CD14-positive monocyte (primary cell): ENCODE measurements around the gene ZNF582. TPM values are rescaled to one million over a fixed set of nuclear protein-coding genes. Genes with fewer than 3 reads are reported as not detected.

Experiments
- DNase-seq, 3 donors: peaks; one replicate each; pipeline ENCODE4 v3.0.0-alpha.2; 2011 to 2022
- H2AFZ ChIP-seq: 2 replicates; pipeline ENCODE4 v1.6.0; 2012; ENCODE audit warnings: mild to moderate bottlenecking, low read depth, low read length, inconsistent platforms; ENCODE audit not compliant: insufficient read depth, poor library complexity, severe bottlenecking
- H3K27ac ChIP-seq, 2 donors: 1 replicate in 1 of 2; 2 replicates in 1 of 2; pipeline ENCODE4 v1.5.1; 2012 to 2013; ENCODE audit warnings: low read length in 2 of 2, control low read depth in 1 of 2, inconsistent platforms in 1 of 2, low read depth in 1 of 2, mild to moderate bottlenecking in 1 of 2
- H3K27me3 ChIP-seq, 2 donors: one replicate each; pipeline versions ENCODE4 v1.6.0 to v1.6.1; 2011 to 2013; ENCODE audit warnings: low read length in 2 of 2; ENCODE audit not compliant: control insufficient read depth in 2 of 2, insufficient read depth in 2 of 2
- H3K36me3 ChIP-seq, 2 donors: replicated peaks in 1 of 2; 1 replicate in 1 of 2; 2 replicates in 1 of 2; pipeline versions ENCODE4 v1.5.1 to v1.6.1; 2012 to 2013; ENCODE audit warnings: low read length in 2 of 2, control low read depth in 1 of 2, inconsistent platforms in 1 of 2, mild to moderate bottlenecking in 1 of 2; ENCODE audit not compliant: insufficient read depth in 2 of 2, control insufficient read depth in 1 of 2
- H3K4me1 ChIP-seq, 2 donors: 1 replicate in 1 of 2; 2 replicates in 1 of 2; pipeline versions ENCODE4 v1.5.1 to v1.6.1; 2012 to 2013; ENCODE audit warnings: low read length in 2 of 2, control low read depth in 1 of 2, inconsistent platforms in 1 of 2, mild to moderate bottlenecking in 1 of 2, moderate library complexity in 1 of 2; ENCODE audit not compliant: insufficient read depth in 2 of 2, control insufficient read depth in 1 of 2
- H3K4me2 ChIP-seq: replicated peaks from 2 replicates; pipeline ENCODE3; 2012; ENCODE audit warnings: low read length, moderate library complexity, mild to moderate bottlenecking; ENCODE audit not compliant: poor library complexity, severe bottlenecking; ENCODE audit errors: extremely low read depth
- H3K4me3 ChIP-seq, 3 experiments: fragments of 200-600 bp in 1 of 3; sonication (generic) in 1 of 3; replicated peaks in 1 of 3; 1 replicate in 2 of 3; 2 replicates in 1 of 3; pipeline ENCODE4 v1.5.1; 2011 to 2013; ENCODE audit warnings: low read length in 3 of 3, mild to moderate bottlenecking in 3 of 3, control low read depth in 2 of 3, low read depth in 2 of 3, inconsistent platforms in 1 of 3, moderate library complexity in 1 of 3
- H3K79me2 ChIP-seq: 2 replicates; pipeline ENCODE4 v1.6.0; 2012; ENCODE audit warnings: mild to moderate bottlenecking, control low read depth, inconsistent platforms, low read length, moderate library complexity; ENCODE audit not compliant: insufficient read depth
- H3K9ac ChIP-seq: 2 replicates; pipeline ENCODE4 v1.6.0; 2017; ENCODE audit warnings: low read length, mild to moderate bottlenecking; ENCODE audit not compliant: insufficient read depth, poor library complexity, severe bottlenecking
- H3K9me3 ChIP-seq, 2 donors: replicated peaks in 1 of 2; 1 replicate in 1 of 2; 2 replicates in 1 of 2; pipeline versions ENCODE4 v1.5.1 to v1.6.1; 2012 to 2013; ENCODE audit warnings: low read length in 2 of 2, control low read depth in 1 of 2; ENCODE audit not compliant: control insufficient read depth in 1 of 2, insufficient read depth in 1 of 2
- H4K20me1 ChIP-seq: 2 replicates; pipeline ENCODE4 v1.6.0; 2012; ENCODE audit warnings: mild to moderate bottlenecking, low read length, control low read depth, moderate library complexity; ENCODE audit not compliant: insufficient read depth
- H3K27ac Mint-ChIP-seq, 7 donors: one replicate each; pipeline ENCODE4 v1.8.0; 2020; ENCODE audit warnings: mild to moderate bottlenecking in 7 of 7, mixed read lengths in 7 of 7, moderate library complexity in 6 of 7, inconsistent platforms in 2 of 7
- H3K27me3 Mint-ChIP-seq, 3 donors: one replicate each; pipeline ENCODE4 v1.8.0; 2021 to 2022; ENCODE audit warnings: low read depth in 3 of 3, mild to moderate bottlenecking in 3 of 3, mixed read lengths in 3 of 3, moderate library complexity in 3 of 3, inconsistent platforms in 1 of 3
- H3K36me3 Mint-ChIP-seq, 2 donors: one replicate each; pipeline ENCODE4 v1.8.0; 2020; ENCODE audit warnings: mixed read lengths in 2 of 2, inconsistent platforms in 1 of 2, mild to moderate bottlenecking in 1 of 2
- H3K4me1 Mint-ChIP-seq: one replicate; pipeline ENCODE4 v1.8.0; 2020; ENCODE audit warnings: mild to moderate bottlenecking, mixed read lengths
- H3K4me3 Mint-ChIP-seq, 2 donors: one replicate each; pipeline ENCODE4 v1.8.0; 2020; ENCODE audit warnings: mild to moderate bottlenecking in 2 of 2, mixed read lengths in 2 of 2, moderate library complexity in 1 of 2
- H3K9me3 Mint-ChIP-seq, 7 donors: one replicate each; pipeline ENCODE4 v1.8.0; 2020 to 2022; ENCODE audit warnings: mixed read lengths in 7 of 7, mild to moderate bottlenecking in 6 of 7, moderate library complexity in 6 of 7, inconsistent platforms in 2 of 7
- CTCF ChIP-seq: fragments of 200-600 bp; IDR thresholded peaks from one replicate; pipeline ENCODE4 v1.8.0; 2022; ENCODE audit warnings: antibody characterized with exemption, mild to moderate bottlenecking
- WGBS: methylation state at CpG from one replicate; pipeline ENCODE4 v1.1.5; 2013; ENCODE audit warnings: missing lambda C conversion rate; ENCODE audit not compliant: insufficient coverage; 5-methylcytosine and 5-hydroxymethylcytosine counted together
- intact Hi-C, 2 donors: fragments of 100-400 bp; cut with micrococcal nuclease; formaldehyde crosslinking; loops; one replicate each; pipeline versions ENCODE4 v1.15.0 to v1.15.1; 2023
- polyA plus RNA-seq, 3 donors: library from polyadenylated mRNA; depleted of rRNA in 1 of 3; unstranded in 2 of 3; stranded (reverse) in 1 of 3; fragments of 300-500 nt in 2 of 3; fragments of >200 nt in 1 of 3; fragmentation: Illumina TruSeq in 2 of 3; gene quantifications; 1 replicate in 2 of 3; 2 replicates in 1 of 3; pipeline ENCODE4 v1.2.3, GENCODE V29; 2012 to 2021

The ZNF582 gene
- polyA plus RNA-seq, 3 donors = 1.4 to 4.9 (median 1.6) TPM

DNA sequence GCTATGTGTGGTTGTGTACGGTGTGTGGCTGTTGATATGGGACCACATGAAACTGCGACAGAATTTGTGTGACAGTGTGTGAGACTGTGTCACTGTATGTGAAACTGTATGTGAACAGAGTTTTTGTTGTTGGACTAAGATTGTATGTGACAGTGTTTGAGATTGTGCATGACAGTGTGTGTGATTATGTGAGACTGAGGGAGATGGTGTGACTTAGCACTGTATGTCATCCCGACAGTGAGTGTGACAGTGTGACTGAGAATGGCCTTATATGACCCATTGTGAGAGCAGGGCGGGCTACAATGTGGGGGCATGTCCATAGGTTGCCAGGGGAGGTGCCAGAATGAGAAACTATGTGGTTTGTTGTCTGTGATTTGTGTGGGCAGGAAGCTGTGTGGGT, 11.7 kb upstream of the ZNF582 start:
- no peak for TF ChIP-seq CTCF
- Histone ChIP-seq H3K4me2 (peak overlapping the region; percentile 88), H4K20me1 (no peaks in the 10 kb centered on the region), H3K9me3 (peaks cover 45 to 74% of the 10 kb centered on the region in 2 donors), H3K27me3 (no peaks in the 10 kb centered on the region), H2AFZ (no peak overlapping the region), H3K9ac (no peak overlapping the region), H3K79me2 (peaks cover 9% of the 10 kb centered on the region), H3K27ac (no peak overlapping the region), H3K36me3 (peaks cover 29 to 34% of the 10 kb centered on the region in 2 donors), H3K4me3 (peak overlapping the region in 1 of 3 experiments; percentile 90), H3K4me1 (peaks cover 15 to 18% of the 10 kb centered on the region in 2 donors)
- Mint-ChIP-seq H3K27me3 (peaks cover 0 to 5% (median 0%) of the 10 kb centered on the region in 3 donors), H3K27ac (no peak overlapping the region), H3K4me3 (no peak overlapping the region), H3K36me3 (peaks cover 29 to 43% of the 10 kb centered on the region in 2 donors), H3K9me3 (peaks cover 46 to 86% (median 77%) of the 10 kb centered on the region in 7 donors), H3K4me1 (peaks cover 19% of the 10 kb centered on the region)
- intact Hi-C loops = loop anchor here (10.0 kb wide), 3 partner anchors 130 to 1780 kb away; partner anchors contain the start of genes ZNF470 (in 2 of the 2), ZFP28 (in 1 of the 2) and ZNF274 (in 1 of the 2)
- WGBS = 95% methylated on average over 4 of the region's 4 CpGs
- DNase-seq = no peak

GRCh38 chr19:56404705-56405056, 11.3 kb upstream of the ZNF582 start:
- peak overlapping the region; percentile 74 to 90 (median 80) for H3K4me3 ChIP-seq
- H3K9me3 ChIP-seq = peaks cover 47 to 74% of the 10 kb centered on the region in 2 donors
- peak overlapping the region; percentile 88 for H3K9ac ChIP-seq
- DNase-seq = no peak
- H3K27me3 ChIP-seq = no peaks in the 10 kb centered on the region
- no peaks in the 10 kb centered on the region for H4K20me1 ChIP-seq
- TF ChIP-seq CTCF = no peak
- Mint-ChIP-seq H3K27ac (peak overlapping the region in 4 of 7 donors; percentile 88 to 98 (median 96)), H3K36me3 (peaks cover 26 to 39% of the 10 kb centered on the region in 2 donors), H3K27me3 (peaks cover 0 to 5% (median 0%) of the 10 kb centered on the region in 3 donors), H3K4me3 (peak overlapping the region; percentile 91 to 94), H3K9me3 (peaks cover 44 to 88% (median 78%) of the 10 kb centered on the region in 7 donors), H3K4me1 (peaks cover 19% of the 10 kb centered on the region)
- 68% methylated on average over 9 of the region's 9 CpGs for WGBS
- H2AFZ ChIP-seq = peak overlapping the region; percentile 97
- intact Hi-C loops = loop anchor here (10.0 kb wide), 3 partner anchors 130 to 1780 kb away; partner anchors contain the start of genes ZNF470 (in 2 of the 2), ZFP28 (in 1 of the 2) and ZNF274 (in 1 of the 2)
- H3K27ac ChIP-seq = peak overlapping the region in 1 of 2 donors; percentile 91
- peaks cover 9% of the 10 kb centered on the region for H3K79me2 ChIP-seq
- peak overlapping the region; percentile 88 for H3K4me2 ChIP-seq
- H3K4me1 ChIP-seq = peaks cover 15 to 18% of the 10 kb centered on the region in 2 donors
- peaks cover 25 to 31% of the 10 kb centered on the region in 2 donors for H3K36me3 ChIP-seq
